Testis (tissue), 3 donors: Measurements from ENCODE around the gene IL17RD. TPM values are rescaled to one million over a fixed set of nuclear protein-coding genes. Genes with fewer than 3 reads are reported as not detected.

ENCODE experiments used
- DNase-seq: peaks from one replicate; pipeline ENCODE4 v3.0.0-alpha.2; 2019
- H3K27ac ChIP-seq, 2 donors: fragments of 200-600 bp; sonication (generic); one replicate each; pipeline ENCODE4 v1.5.1; 2019
- H3K27me3 ChIP-seq: fragments of 200-600 bp; sonication (generic); one replicate; pipeline ENCODE4 v1.5.1; 2019
- H3K36me3 ChIP-seq: fragments of 200-600 bp; sonication (generic); one replicate; pipeline ENCODE4 v1.5.1; 2017; ENCODE audit warnings: low read depth; ENCODE audit errors: missing control alignments
- H3K4me1 ChIP-seq: fragments of 200-600 bp; sonication (generic); one replicate; pipeline ENCODE4 v1.5.1; 2019
- H3K4me3 ChIP-seq, 2 donors: fragments of 200-600 bp; sonication (generic); one replicate each; pipeline ENCODE4 v1.5.1; 2017 to 2019
- H3K9me3 ChIP-seq: fragments of 200-600 bp; sonication (generic); one replicate; pipeline ENCODE4 v1.5.1; 2017
- POLR2A ChIP-seq: fragments of 450-650 bp; IDR thresholded peaks from one replicate; pipeline ENCODE4 v1.6.1; 2017; ENCODE audit warnings: antibody characterized with exemption, mild to moderate bottlenecking, moderate library complexity
- WGBS, 2 donors: methylation state at CpG; one replicate each; pipeline ENCODE4 v1.1.5; 2018; 5-methylcytosine and 5-hydroxymethylcytosine counted together
- intact Hi-C: fragments of 100-400 bp; cut with DNase I; formaldehyde crosslinking; loops from one replicate; pipeline ENCODE4 v1.15.1; 2023; ENCODE audit warnings: low total_unique reads
- polyA plus RNA-seq: library from polyadenylated mRNA; stranded (reverse); fragments of 350-450 nt; fragmentation: Illumina TruSeq; extraction: RNeasy Lipid Tissue Mini Kit (QIAGEN cat#74804); gene quantifications from one replicate; pipeline ENCODE4 v1.2.3, GENCODE V29; 2014; ENCODE audit warnings: low read depth, low replicate concordance; ENCODE audit not compliant: insufficient read depth
- total RNA-seq, 2 donors: library from RNA; depleted of rRNA; stranded (reverse); fragments of >200 nt; gene quantifications; one replicate each; pipeline ENCODE4 v1.2.3, GENCODE V29; 2016
- TF ChIP-seq, protein P1 (sequence below), 3 experiments: fragments of 450-650 bp in 2 of 3; fragments of 200-600 bp in 1 of 3; sonication (generic) in 1 of 3; IDR thresholded peaks; one replicate each; pipeline ENCODE4 v1.5.1; 2016 to 2019; ENCODE audit warnings: antibody characterized with exemption in 3 of 3, mild to moderate bottlenecking in 2 of 3, moderate library complexity in 1 of 3

Gene IL17RD
- total and polyA plus RNA-seq, 3 donors from 2014 or later: 25.0 to 29.9 (median 27.9) TPM

DNA sequence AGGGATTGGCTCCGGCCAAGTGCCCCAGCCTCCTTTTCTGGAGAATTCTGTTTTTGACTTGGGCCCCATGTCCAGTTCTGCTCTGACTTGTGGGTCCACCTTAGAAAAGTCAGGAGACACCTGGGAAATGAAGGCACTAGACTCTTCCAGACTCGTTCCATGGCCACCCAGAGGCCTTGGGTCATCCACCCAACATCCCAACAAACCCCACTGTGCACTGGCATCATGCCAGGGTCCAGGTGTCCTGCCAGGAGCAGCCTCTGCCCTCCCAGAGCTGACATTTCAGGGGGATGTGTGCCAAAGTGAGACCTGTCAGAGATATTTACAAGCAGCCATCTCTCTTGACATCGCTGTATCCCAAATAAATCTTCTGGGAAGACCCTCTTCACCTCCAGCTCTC is 91.5 kb downstream of the IL17RD start:
- intact Hi-C loops: no loop called here
- no peaks in the 10 kb centered on the region for H3K36me3 ChIP-seq
- no peak overlapping the region for H3K4me3 ChIP-seq
- no peak for DNase-seq
- 75 to 90% methylated on average over 3 of the region's 3 CpGs for WGBS, 2 donors
- peaks cover 26% of the 10 kb centered on the region for H3K4me1 ChIP-seq
- H3K27me3 ChIP-seq: no peaks in the 10 kb centered on the region
- no peaks in the 10 kb centered on the region for H3K9me3 ChIP-seq
- TF ChIP-seq, protein P1, sequence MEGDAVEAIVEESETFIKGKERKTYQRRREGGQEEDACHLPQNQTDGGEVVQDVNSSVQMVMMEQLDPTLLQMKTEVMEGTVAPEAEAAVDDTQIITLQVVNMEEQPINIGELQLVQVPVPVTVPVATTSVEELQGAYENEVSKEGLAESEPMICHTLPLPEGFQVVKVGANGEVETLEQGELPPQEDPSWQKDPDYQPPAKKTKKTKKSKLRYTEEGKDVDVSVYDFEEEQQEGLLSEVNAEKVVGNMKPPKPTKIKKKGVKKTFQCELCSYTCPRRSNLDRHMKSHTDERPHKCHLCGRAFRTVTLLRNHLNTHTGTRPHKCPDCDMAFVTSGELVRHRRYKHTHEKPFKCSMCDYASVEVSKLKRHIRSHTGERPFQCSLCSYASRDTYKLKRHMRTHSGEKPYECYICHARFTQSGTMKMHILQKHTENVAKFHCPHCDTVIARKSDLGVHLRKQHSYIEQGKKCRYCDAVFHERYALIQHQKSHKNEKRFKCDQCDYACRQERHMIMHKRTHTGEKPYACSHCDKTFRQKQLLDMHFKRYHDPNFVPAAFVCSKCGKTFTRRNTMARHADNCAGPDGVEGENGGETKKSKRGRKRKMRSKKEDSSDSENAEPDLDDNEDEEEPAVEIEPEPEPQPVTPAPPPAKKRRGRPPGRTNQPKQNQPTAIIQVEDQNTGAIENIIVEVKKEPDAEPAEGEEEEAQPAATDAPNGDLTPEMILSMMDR (IDR thresholded peaks at IDR 0.05): no peak
- no peak for TF ChIP-seq POLR2A
- H3K27ac ChIP-seq: no peak overlapping the region

- intact Hi-C loops: no loop called here
- Histone ChIP-seq H3K27ac (no peak overlapping the region), H3K4me1 (peaks cover 15% of the 10 kb centered on the region), H3K4me3 (no peak overlapping the region), H3K27me3 (no peaks in the 10 kb centered on the region), H3K9me3 (no peaks in the 10 kb centered on the region), H3K36me3 (no peaks in the 10 kb centered on the region)
- WGBS, 2 donors: 67 to 72% methylated on average over 5 to 6 of the region's 6 CpGs
- DNase-seq: no peak
- no peak for TF ChIP-seq POLR2A
- TF ChIP-seq, protein P1 (IDR thresholded peaks at IDR 0.05): no peak
Measured at GRCh38 chr3:57069503-57069902, 95.7 kb downstream of the IL17RD start.

DNA sequence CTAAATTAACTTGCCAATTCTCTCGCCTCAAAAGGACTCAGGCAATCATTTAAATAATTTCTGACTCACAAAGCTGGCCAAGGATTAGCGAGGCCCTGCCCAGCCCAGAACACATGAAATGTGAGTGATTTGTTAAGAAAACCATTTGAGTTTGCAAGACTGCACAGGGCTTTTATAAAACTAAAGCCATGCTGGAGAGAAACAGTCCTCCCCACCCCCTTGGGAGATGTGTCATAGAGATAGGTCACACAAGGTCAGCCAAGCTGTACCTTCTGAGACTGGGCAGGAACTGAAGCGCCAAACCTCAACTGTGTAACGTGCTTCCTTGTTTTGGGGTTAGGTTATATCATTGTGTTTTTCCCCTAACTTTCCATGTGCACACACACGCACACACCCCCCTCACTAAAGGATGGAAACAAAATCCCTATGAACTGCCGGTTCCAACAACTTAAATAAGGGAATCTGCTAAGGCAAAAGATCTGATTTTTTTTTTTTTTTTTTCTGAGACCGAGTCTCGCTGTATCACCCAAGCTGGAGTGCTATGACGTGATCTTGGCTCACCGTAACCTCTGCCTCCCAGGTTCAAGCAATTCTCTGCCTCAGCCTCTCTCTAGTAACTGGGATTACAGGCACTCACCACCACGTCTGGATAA is 96.6 kb downstream of the IL17RD start:
- Histone ChIP-seq H3K9me3 (no peaks in the 10 kb centered on the region), H3K36me3 (no peaks in the 10 kb centered on the region), H3K4me1 (peaks cover 23% of the 10 kb centered on the region), H3K27me3 (no peaks in the 10 kb centered on the region), H3K27ac (peak overlapping the region in 1 of 2 donors; percentile 64), H3K4me3 (no peak overlapping the region)
- peak; percentile 37 for DNase-seq
- 49 to 57% methylated on average over 11 of the region's 11 CpGs for WGBS, 2 donors
- intact Hi-C loops: no loop called here
- TF ChIP-seq, protein P1 (IDR thresholded peaks at IDR 0.05): no peak
- no peak for TF ChIP-seq POLR2A

DNA sequence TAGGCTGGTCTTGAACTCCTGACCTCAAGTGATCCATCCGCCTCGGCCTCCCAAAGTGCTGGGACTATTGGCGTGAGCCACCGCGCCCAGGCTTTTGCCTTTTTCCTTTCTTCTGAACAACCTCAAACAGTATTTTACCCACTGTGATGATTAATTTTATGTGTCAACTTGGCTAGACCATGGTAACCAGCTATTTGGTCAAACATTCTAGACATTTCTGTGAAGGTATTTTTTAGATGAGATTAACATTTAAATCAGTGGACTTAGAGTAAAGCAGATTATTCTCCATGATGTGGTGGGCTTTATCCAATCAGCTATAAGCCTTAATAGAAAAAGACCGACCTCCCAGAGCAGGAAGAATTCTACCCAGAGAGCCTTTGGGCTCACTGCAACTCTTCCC is 98.7 kb downstream of the IL17RD start:
- no peak overlapping the region for H3K4me3 ChIP-seq
- intact Hi-C loops: no loop called here
- no peaks in the 10 kb centered on the region for H3K36me3 ChIP-seq
- H3K27me3 ChIP-seq: no peaks in the 10 kb centered on the region
- peaks cover 42% of the 10 kb centered on the region for H3K4me1 ChIP-seq
- no peaks in the 10 kb centered on the region for H3K9me3 ChIP-seq
- TF ChIP-seq POLR2A: no peak
- TF ChIP-seq, protein P1 (IDR thresholded peaks at IDR 0.05): no peak
- WGBS, 2 donors: 89 to 97% methylated on average over 6 of the region's 6 CpGs
- no peak for DNase-seq
- no peak overlapping the region for H3K27ac ChIP-seq

DNA sequence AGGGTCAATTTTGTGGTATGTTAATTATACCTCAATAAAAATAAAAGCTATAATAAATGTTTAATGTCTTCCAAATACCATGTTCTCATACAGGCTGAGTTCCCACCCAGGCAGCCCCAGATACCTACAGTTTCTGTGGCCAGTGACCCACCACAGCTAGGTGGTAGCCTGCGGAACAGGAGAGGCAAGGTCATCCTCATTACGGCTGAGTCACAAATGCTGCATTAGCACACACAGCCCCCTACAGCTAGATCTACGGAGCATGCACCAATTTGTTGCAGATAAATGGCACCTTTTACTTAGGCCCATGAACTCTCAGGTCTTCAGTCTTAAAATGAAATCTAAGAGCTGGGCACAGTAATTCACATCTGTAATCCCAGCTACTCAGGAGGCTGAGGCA is 99.6 kb downstream of the IL17RD start:
- Histone ChIP-seq H3K9me3 (no peaks in the 10 kb centered on the region), H3K4me1 (peaks cover 42% of the 10 kb centered on the region), H3K27me3 (no peaks in the 10 kb centered on the region), H3K27ac (peak overlapping the region in 1 of 2 donors; percentile 28), H3K4me3 (no peak overlapping the region), H3K36me3 (no peaks in the 10 kb centered on the region)
- 72 to 97% methylated on average over 3 of the region's 3 CpGs for WGBS, 2 donors
- no peak for DNase-seq
- intact Hi-C loops: no loop called here
- TF ChIP-seq, protein P1 (IDR thresholded peaks at IDR 0.05): no peak
- no peak for TF ChIP-seq POLR2A
